Large intestine (tissue), 3 donors: ENCODE measurements around the gene RAD51B. TPM values are rescaled to one million over a fixed set of nuclear protein-coding genes. Genes with fewer than 3 reads are reported as not detected.

Experiments used
- DNase-seq, 2 donors: peaks; one replicate each; pipeline versions ENCODE4 v3.0.0 to v3.0.0-alpha.2; 2013
- H3K27ac ChIP-seq: one replicate; pipeline ENCODE4 v1.5.1; 2013; ENCODE audit warnings: low read length
- H3K27me3 ChIP-seq: 2 replicates; pipeline ENCODE4 v1.6.1; 2013; ENCODE audit warnings: low read length; ENCODE audit not compliant: control insufficient read depth, insufficient read depth
- H3K36me3 ChIP-seq: 2 replicates; pipeline ENCODE4 v1.6.1; 2013; ENCODE audit warnings: low read length; ENCODE audit not compliant: control insufficient read depth, insufficient read depth
- H3K4me1 ChIP-seq: one replicate; pipeline ENCODE4 v1.6.1; 2013; ENCODE audit warnings: low read length; ENCODE audit not compliant: control insufficient read depth, insufficient read depth
- H3K4me3 ChIP-seq: one replicate; pipeline ENCODE4 v1.5.1; 2013; ENCODE audit warnings: low read length
- H3K9me3 ChIP-seq: one replicate; pipeline ENCODE4 v1.6.1; 2013; ENCODE audit warnings: mild to moderate bottlenecking, low read depth, low read length, moderate library complexity; ENCODE audit not compliant: control insufficient read depth
- WGBS: methylation state at CpG from one replicate; pipeline ENCODE4 v1.1.5; 2013; ENCODE audit warnings: low lambda C conversion rate; ENCODE audit not compliant: insufficient coverage; 5-methylcytosine and 5-hydroxymethylcytosine counted together
- polyA plus RNA-seq: library from polyadenylated mRNA; unstranded; fragments of 120-200 nt; gene quantifications from one replicate; pipeline ENCODE4 v1.2.1, GENCODE V29; 2013

The RAD51B gene
- polyA plus RNA-seq, 1 donor: 6.4 TPM

- Histone ChIP-seq H3K27me3 (no peaks in the 10 kb centered on the region), H3K4me1 (peaks cover 37% of the 10 kb centered on the region), H3K36me3 (no peaks in the 10 kb centered on the region), H3K27ac (no peak overlapping the region), H3K9me3 (no peaks in the 10 kb centered on the region), H3K4me3 (no peak overlapping the region)
- WGBS: no CpG with 5 or more reads among the region's 3 CpGs
- no peak for DNase-seq
Measured at GRCh38 chr14:68653804-68654203, 834.2 kb downstream of the RAD51B start.

GRCh38 chr14:68654471-68654941, 834.9 kb downstream of the RAD51B start:
- DNase-seq: no peak

GRCh38 chr14:68655021-68655831, 835.6 kb downstream of the RAD51B start:
- Histone ChIP-seq H3K27me3 (no peaks in the 10 kb centered on the region), H3K27ac (peak overlapping the region; percentile 41), H3K4me3 (no peak overlapping the region), H3K4me1 (peaks cover 47% of the 10 kb centered on the region), H3K9me3 (no peaks in the 10 kb centered on the region), H3K36me3 (no peaks in the 10 kb centered on the region)
- DNase-seq: peak in 1 of 2 donors; percentile 54
- WGBS: 0% methylated on average over 2 of the region's 19 CpGs

More at GRCh38 chr14:68654471-68654941, 834.9 kb downstream of the RAD51B start:
- peak overlapping the region; percentile 41 for H3K27ac ChIP-seq
- H3K4me3 ChIP-seq: no peak overlapping the region
- no peaks in the 10 kb centered on the region for H3K36me3 ChIP-seq
- WGBS: no CpG with 5 or more reads among the region's 9 CpGs
- peaks cover 44% of the 10 kb centered on the region for H3K4me1 ChIP-seq
- H3K9me3 ChIP-seq: no peaks in the 10 kb centered on the region
- no peaks in the 10 kb centered on the region for H3K27me3 ChIP-seq

- Histone ChIP-seq H3K9me3 (no peaks in the 10 kb centered on the region), H3K27me3 (no peaks in the 10 kb centered on the region), H3K27ac (peak overlapping the region; percentile 15), H3K36me3 (no peaks in the 10 kb centered on the region), H3K4me3 (no peak overlapping the region), H3K4me1 (peaks cover 47% of the 10 kb centered on the region)
- DNase-seq: no peak
- no CpG with 5 or more reads among the region's 1 CpG for WGBS
Measured at GRCh38 chr14:68655911-68656316, 836.3 kb downstream of the RAD51B start.

GRCh38 chr14:68656452-68656851, 836.9 kb downstream of the RAD51B start:
- no peaks in the 10 kb centered on the region for H3K27me3 ChIP-seq
- H3K4me3 ChIP-seq: no peak overlapping the region
- H3K9me3 ChIP-seq: no peaks in the 10 kb centered on the region
- no CpG with 5 or more reads among the region's 8 CpGs for WGBS
- DNase-seq: no peak
- H3K36me3 ChIP-seq: no peaks in the 10 kb centered on the region
- H3K27ac ChIP-seq: no peak overlapping the region
- peaks cover 43% of the 10 kb centered on the region for H3K4me1 ChIP-seq

- no peak for DNase-seq
- no CpG with 5 or more reads among the region's 4 CpGs for WGBS
- Histone ChIP-seq H3K4me1 (peaks cover 35% of the 10 kb centered on the region), H3K27ac (no peak overlapping the region), H3K27me3 (no peaks in the 10 kb centered on the region), H3K4me3 (no peak overlapping the region), H3K9me3 (no peaks in the 10 kb centered on the region), H3K36me3 (no peaks in the 10 kb centered on the region)
Measured at GRCh38 chr14:68657300-68658028, 837.9 kb downstream of the RAD51B start.

- peaks cover 35% of the 10 kb centered on the region for H3K4me1 ChIP-seq
- no CpG with 5 or more reads among the region's 8 CpGs for WGBS
- no peaks in the 10 kb centered on the region for H3K27me3 ChIP-seq
- no peaks in the 10 kb centered on the region for H3K9me3 ChIP-seq
- no peaks in the 10 kb centered on the region for H3K36me3 ChIP-seq
- no peak for DNase-seq
- no peak overlapping the region for H3K4me3 ChIP-seq
- H3K27ac ChIP-seq: no peak overlapping the region
Measured at GRCh38 chr14:68658029-68658509, 838.5 kb downstream of the RAD51B start.

- WGBS: 0% methylated on average over 1 of the region's 20 CpGs
- H3K27me3 ChIP-seq: no peaks in the 10 kb centered on the region
- H3K4me3 ChIP-seq: no peak overlapping the region
- no peaks in the 10 kb centered on the region for H3K36me3 ChIP-seq
- peak in 1 of 2 donors; percentile 40 for DNase-seq
- peaks cover 35% of the 10 kb centered on the region for H3K4me1 ChIP-seq
- H3K27ac ChIP-seq: peak overlapping the region; percentile 41
- no peaks in the 10 kb centered on the region for H3K9me3 ChIP-seq
Measured at GRCh38 chr14:68658943-68659931, 839.7 kb downstream of the RAD51B start.

GRCh38 chr14:68660495-68660894, 840.9 kb downstream of the RAD51B start:
- DNase-seq: no peak
- H3K4me3 ChIP-seq: no peak overlapping the region
- no peak overlapping the region for H3K27ac ChIP-seq
- no peaks in the 10 kb centered on the region for H3K36me3 ChIP-seq
- H3K4me1 ChIP-seq: peaks cover 27% of the 10 kb centered on the region
- WGBS: no CpG with 5 or more reads among the region's 6 CpGs
- H3K27me3 ChIP-seq: no peaks in the 10 kb centered on the region
- H3K9me3 ChIP-seq: no peaks in the 10 kb centered on the region
